Adrenal gland (tissue), 5 donors: ENCODE data around the gene CFAP44.

ENCODE experiments used
- CTCF ChIP-seq, 6 experiments: fragments of 450-650 bp in 4 of 6; fragments of 200-600 bp in 2 of 6; sonication (generic) in 1 of 6; IDR thresholded peaks; 1 replicate in 5 of 6; 2 replicates in 1 of 6; pipeline versions ENCODE4 v1.5.1 to v1.8.0; 2016 to 2021; ENCODE audit warnings: antibody characterized with exemption in 6 of 6, mild to moderate bottlenecking in 2 of 6, moderate library complexity in 1 of 6
- POLR2A ChIP-seq, 2 donors: fragments of 450-650 bp; IDR thresholded peaks; one replicate each; pipeline ENCODE4 v1.6.1; 2017; ENCODE audit warnings: antibody characterized with exemption in 2 of 2, mild to moderate bottlenecking in 2 of 2, moderate library complexity in 1 of 2
- donor health status: DM: no; HTN: no; CAD: no.

GRCh38 chr3:113468539-113468938 lies 27.2 kb upstream of the CFAP44 start:
- TF ChIP-seq CTCF (IDR thresholded peaks at IDR 0.05) (no peak), POLR2A (IDR thresholded peaks at IDR 0.05) (no peak)
